ENCODE results near the gene TMEM187. TPM values are rescaled to one million over a fixed set of nuclear protein-coding genes. Genes with fewer than 3 reads are reported as not detected.

TMEM187 gene
- total and polyA plus RNA-seq, 2 donors (not counting 1 experiment from before 2014, with no cell fraction given): 5.5 to 6.4 TPM

GRCh38 chrX:153960786-153961185 is 11.8 kb upstream of the TMEM187 start:
- Histone ChIP-seq H2AFZ (ENCODE audit: insufficient read depth, low read depth, low read length, poor library complexity, severe bottlenecking) (no peak overlapping the region), H3K27me3 (replicated peaks in 1 of 4; ENCODE audit: control extremely low read depth in 1 of 4, control insufficient read depth in 3 of 4, insufficient read depth in 4 of 4, low read length in 3 of 4) (no peaks in the 10 kb centered on the region), H3K79me2 (ENCODE audit: control insufficient read depth, insufficient read depth, low read length) (peaks cover 56% of the 10 kb centered on the region), H3K4me2 (replicated peaks; ENCODE audit: low read depth, low read length, poor library complexity, severe bottlenecking) (no peak overlapping the region), H3K4me1 (ENCODE audit: control insufficient read depth in 2 of 2, insufficient read depth in 2 of 2, low read length in 2 of 2) (peaks cover 3 to 12% of the 10 kb centered on the region in 2 donors), H3K9me3 (ENCODE audit: control extremely low read depth in 1 of 3, control insufficient read depth in 2 of 3, insufficient read depth in 1 of 3, low read length in 2 of 3) (no peaks in the 10 kb centered on the region), H3K27ac (ENCODE audit: low read length in 2 of 2) (no peak overlapping the region), H3K36me3 (replicated peaks in 1 of 2; ENCODE audit: control extremely low read depth in 1 of 2, control insufficient read depth in 1 of 2, extremely low read depth in 1 of 2, insufficient read depth in 2 of 2, low read length in 1 of 2) (peaks cover 0 to 67% of the 10 kb centered on the region in 2 experiments), H3K9ac (ENCODE audit: low read length) (no peak overlapping the region), H4K20me1 (ENCODE audit: control insufficient read depth, insufficient read depth, low read length, poor library complexity, severe bottlenecking) (peaks cover 39% of the 10 kb centered on the region), H3K4me3 (ENCODE audit: control extremely low read depth in 1 of 5, extremely low read depth in 1 of 5, insufficient read depth in 1 of 5, low read depth in 2 of 5, low read length in 4 of 5) (no peak overlapping the region)
- intact Hi-C loops (cut with micrococcal nuclease): loop anchor here (10.0 kb wide), 1 partner anchor 1016 kb away; no protein-coding TSS in a partner anchor
- TF ChIP-seq, protein P1, sequence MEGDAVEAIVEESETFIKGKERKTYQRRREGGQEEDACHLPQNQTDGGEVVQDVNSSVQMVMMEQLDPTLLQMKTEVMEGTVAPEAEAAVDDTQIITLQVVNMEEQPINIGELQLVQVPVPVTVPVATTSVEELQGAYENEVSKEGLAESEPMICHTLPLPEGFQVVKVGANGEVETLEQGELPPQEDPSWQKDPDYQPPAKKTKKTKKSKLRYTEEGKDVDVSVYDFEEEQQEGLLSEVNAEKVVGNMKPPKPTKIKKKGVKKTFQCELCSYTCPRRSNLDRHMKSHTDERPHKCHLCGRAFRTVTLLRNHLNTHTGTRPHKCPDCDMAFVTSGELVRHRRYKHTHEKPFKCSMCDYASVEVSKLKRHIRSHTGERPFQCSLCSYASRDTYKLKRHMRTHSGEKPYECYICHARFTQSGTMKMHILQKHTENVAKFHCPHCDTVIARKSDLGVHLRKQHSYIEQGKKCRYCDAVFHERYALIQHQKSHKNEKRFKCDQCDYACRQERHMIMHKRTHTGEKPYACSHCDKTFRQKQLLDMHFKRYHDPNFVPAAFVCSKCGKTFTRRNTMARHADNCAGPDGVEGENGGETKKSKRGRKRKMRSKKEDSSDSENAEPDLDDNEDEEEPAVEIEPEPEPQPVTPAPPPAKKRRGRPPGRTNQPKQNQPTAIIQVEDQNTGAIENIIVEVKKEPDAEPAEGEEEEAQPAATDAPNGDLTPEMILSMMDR (IDR thresholded peaks at IDR 0.05): no peak
- Mint-ChIP-seq H3K9me3 (ENCODE audit: insufficient read depth) (no peaks in the 10 kb centered on the region), H3K4me1 (peaks cover 5% of the 10 kb centered on the region), H3K27me3 (no peaks in the 10 kb centered on the region), H3K4me3 (no peak overlapping the region), H3K27ac (no peak overlapping the region)
- DNase-seq: no peak
- no peak for ATAC-seq (ENCODE audit: low read depth)
- WGBS (ENCODE audit: insufficient coverage): 97% methylated on average over 16 of the region's 22 CpGs
- ChIA-PET CTCF (interaction anchor here (1.5 kb wide), 1 partner anchor 53 kb away, joined by 3 read pairs; no protein-coding TSS in a partner anchor), POLR2A (no interaction called here)

GRCh38 chrX:153961292-153961691 is 11.3 kb upstream of the TMEM187 start:
- Histone ChIP-seq H3K4me3 (ENCODE audit: control extremely low read depth in 1 of 5, extremely low read depth in 1 of 5, insufficient read depth in 1 of 5, low read depth in 2 of 5, low read length in 4 of 5) (no peak overlapping the region), H3K36me3 (replicated peaks in 1 of 2; ENCODE audit: control extremely low read depth in 1 of 2, control insufficient read depth in 1 of 2, extremely low read depth in 1 of 2, insufficient read depth in 2 of 2, low read length in 1 of 2) (peaks cover 0 to 67% of the 10 kb centered on the region in 2 experiments), H2AFZ (ENCODE audit: insufficient read depth, low read depth, low read length, poor library complexity, severe bottlenecking) (no peak overlapping the region), H3K4me2 (replicated peaks; ENCODE audit: low read depth, low read length, poor library complexity, severe bottlenecking) (no peak overlapping the region), H3K9me3 (ENCODE audit: control extremely low read depth in 1 of 3, control insufficient read depth in 2 of 3, insufficient read depth in 1 of 3, low read length in 2 of 3) (no peaks in the 10 kb centered on the region), H3K4me1 (ENCODE audit: control insufficient read depth in 2 of 2, insufficient read depth in 2 of 2, low read length in 2 of 2) (peaks cover 9 to 17% of the 10 kb centered on the region in 2 donors), H3K27ac (ENCODE audit: low read length in 2 of 2) (no peak overlapping the region), H3K79me2 (ENCODE audit: control insufficient read depth, insufficient read depth, low read length) (peaks cover 61% of the 10 kb centered on the region), H4K20me1 (ENCODE audit: control insufficient read depth, insufficient read depth, low read length, poor library complexity, severe bottlenecking) (peaks cover 44% of the 10 kb centered on the region), H3K9ac (ENCODE audit: low read length) (no peak overlapping the region), H3K27me3 (replicated peaks in 1 of 4; ENCODE audit: control extremely low read depth in 1 of 4, control insufficient read depth in 3 of 4, insufficient read depth in 4 of 4, low read length in 3 of 4) (no peaks in the 10 kb centered on the region)
- peaks cover 10% of the 10 kb centered on the region for H3K4me1 Mint-ChIP-seq
- H3K27me3 Mint-ChIP-seq: no peaks in the 10 kb centered on the region
- H3K9me3 Mint-ChIP-seq (ENCODE audit: insufficient read depth): no peaks in the 10 kb centered on the region
- no peak for ATAC-seq (ENCODE audit: low read depth)
- POLR2A ChIA-PET: no interaction called here
- DNase-seq: no peak
- H3K4me3 Mint-ChIP-seq: no peak overlapping the region
- CTCF ChIA-PET: interaction anchor here (1.5 kb wide), 1 partner anchor 53 kb away, joined by 3 read pairs; no protein-coding TSS in a partner anchor
- 100% methylated on average over 3 of the region's 11 CpGs for WGBS (ENCODE audit: insufficient coverage)
- TF ChIP-seq EZH2 (IDR thresholded peaks at IDR 0.05; ENCODE audit: borderline replicate concordance, insufficient read depth, low read depth, low read length, poor library complexity, severe bottlenecking): no peak
- TF ChIP-seq, protein P1 (IDR thresholded peaks at IDR 0.05): no peak
- intact Hi-C loops (cut with micrococcal nuclease): loop anchor here (10.0 kb wide), 1 partner anchor 1016 kb away; no protein-coding TSS in a partner anchor
- no peak overlapping the region for H3K27ac Mint-ChIP-seq
